Large intestine (tissue), 12 donors: ENCODE results near the gene COX8C. TPM values are rescaled to one million over a fixed set of nuclear protein-coding genes. Genes with fewer than 3 reads are reported as not detected.
A peak's percentile ranks its signal among the peaks of the same experiment; 100 is the strongest.

Experiments
- DNase-seq, 2 donors: peaks; one replicate each; pipeline versions ENCODE4 v3.0.0 to v3.0.0-alpha.2; 2013
- H3K27ac ChIP-seq: one replicate; pipeline ENCODE4 v1.5.1; 2013; ENCODE audit warnings: low read length
- H3K27me3 ChIP-seq: 2 replicates; pipeline ENCODE4 v1.6.1; 2013; ENCODE audit warnings: low read length; ENCODE audit not compliant: control insufficient read depth, insufficient read depth
- H3K36me3 ChIP-seq: 2 replicates; pipeline ENCODE4 v1.6.1; 2013; ENCODE audit warnings: low read length; ENCODE audit not compliant: control insufficient read depth, insufficient read depth
- H3K4me1 ChIP-seq: one replicate; pipeline ENCODE4 v1.6.1; 2013; ENCODE audit warnings: low read length; ENCODE audit not compliant: control insufficient read depth, insufficient read depth
- H3K4me3 ChIP-seq: one replicate; pipeline ENCODE4 v1.5.1; 2013; ENCODE audit warnings: low read length
- H3K9me3 ChIP-seq: one replicate; pipeline ENCODE4 v1.6.1; 2013; ENCODE audit warnings: mild to moderate bottlenecking, low read depth, low read length, moderate library complexity; ENCODE audit not compliant: control insufficient read depth
- WGBS: methylation state at CpG from one replicate; pipeline ENCODE4 v1.1.5; 2013; ENCODE audit warnings: low lambda C conversion rate; ENCODE audit not compliant: insufficient coverage; 5-methylcytosine and 5-hydroxymethylcytosine counted together
- long read RNA-seq, 11 donors: transcript quantifications; one replicate each; lab custom pipeline, GENCODE V29; 2026
- polyA plus RNA-seq: library from polyadenylated mRNA; unstranded; fragments of 120-200 nt; gene quantifications from one replicate; pipeline ENCODE4 v1.2.1, GENCODE V29; 2013

The COX8C gene, protein sequence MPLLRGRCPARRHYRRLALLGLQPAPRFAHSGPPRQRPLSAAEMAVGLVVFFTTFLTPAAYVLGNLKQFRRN
- 0.27 TPM for polyA plus RNA-seq
- long read RNA-seq, donor 1: 0 reads
- long read RNA-seq, donor 2: 0 reads
- long read RNA-seq, donor 3: 0 reads
- long read RNA-seq, donor 4: 0 reads
- long read RNA-seq, donor 5: 0 reads
- long read RNA-seq, donor 6: 0 reads
- long read RNA-seq, donor 7: 0 reads
- long read RNA-seq, donor 8: 0 reads
- long read RNA-seq, donor 9: 0 reads
- long read RNA-seq, donor 10: 0 reads
- long read RNA-seq, donor 11: 0 reads

DNA sequence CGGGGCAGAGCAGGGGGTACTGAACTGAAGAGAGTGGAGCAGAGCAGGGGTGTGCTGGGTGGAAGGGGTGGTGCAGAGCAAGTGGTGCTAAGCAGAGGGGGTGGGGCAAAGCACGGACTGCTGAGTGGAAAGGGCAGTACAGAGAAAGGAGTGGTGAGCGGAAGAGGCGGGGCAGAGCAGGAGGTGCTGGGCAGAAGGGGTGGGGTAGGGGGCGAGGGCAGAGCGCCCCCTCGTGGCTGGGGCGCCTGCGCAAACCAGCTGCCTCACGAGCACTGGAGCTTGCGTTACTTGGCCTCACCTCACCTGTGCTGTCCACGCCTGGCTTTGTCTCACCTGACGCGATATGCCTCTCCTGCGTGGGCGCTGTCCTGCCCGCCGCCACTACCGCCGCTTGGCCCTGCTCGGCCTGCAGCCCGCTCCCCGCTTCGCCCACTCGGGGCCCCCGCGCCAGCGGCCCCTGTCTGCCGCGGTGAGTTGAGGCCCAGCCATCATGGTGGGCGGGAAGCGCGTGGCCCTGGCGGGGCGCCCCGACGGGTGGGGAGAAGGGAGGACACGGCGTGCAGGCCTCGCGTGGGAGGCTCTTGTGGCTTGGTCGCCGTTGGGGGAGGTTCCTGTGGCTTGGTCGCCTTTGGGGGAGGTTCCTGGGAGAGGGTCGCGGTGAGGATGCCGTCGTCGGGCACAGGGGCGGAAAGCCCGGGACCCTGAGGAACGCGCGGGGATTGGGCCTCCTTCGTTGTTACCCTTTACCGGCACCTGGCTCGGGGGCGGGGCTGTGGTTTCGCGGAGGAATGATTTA, at the start of gene COX8C:
TSS of gene COX8C (plus strand) at position 257 of the 796 bp plus-strand sequence. CDS start at position 344, 87 bp downstream.
- DNase-seq: no peak
- H3K9me3 ChIP-seq: peaks cover 9% of the 10 kb centered on the region
- no peaks in the 10 kb centered on the region for H3K36me3 ChIP-seq
- no peak within 1 kb of the TSS for H3K4me3 ChIP-seq
- WGBS: no CpG with 5 or more reads among the region's 60 CpGs
- H3K27ac ChIP-seq: no peak within 1 kb of the TSS
- no peaks in the 10 kb centered on the region for H3K27me3 ChIP-seq
- H3K4me1 ChIP-seq: no peaks in the 10 kb centered on the region

DNA sequence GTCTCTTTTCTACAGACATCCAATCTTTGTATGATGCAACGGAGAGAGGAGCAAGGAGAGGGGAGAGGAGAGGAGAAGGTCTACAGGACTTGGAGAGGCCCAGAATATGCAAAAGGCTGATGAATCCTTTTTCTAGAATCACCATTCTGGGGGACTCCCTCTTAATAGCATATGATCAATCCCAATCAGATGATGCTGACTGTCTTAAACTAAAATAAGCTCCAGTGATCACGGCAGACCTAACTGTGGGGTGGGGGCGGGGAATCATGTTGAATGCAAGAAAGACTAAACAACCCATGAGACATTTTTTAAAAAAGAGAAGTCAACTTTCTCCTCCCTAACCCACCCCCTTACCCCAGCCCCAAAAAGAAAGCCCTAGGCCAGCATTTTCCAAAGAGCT, 47.6 kb upstream of the COX8C start:
- no peak for DNase-seq
- Histone ChIP-seq H3K27ac (peak overlapping the region; percentile 92), H3K4me1 (peaks cover 36% of the 10 kb centered on the region), H3K9me3 (no peaks in the 10 kb centered on the region), H3K27me3 (no peaks in the 10 kb centered on the region), H3K4me3 (no peak overlapping the region), H3K36me3 (peaks cover 7% of the 10 kb centered on the region)
- WGBS: 67% methylated on average over 1 of the region's 3 CpGs

DNA sequence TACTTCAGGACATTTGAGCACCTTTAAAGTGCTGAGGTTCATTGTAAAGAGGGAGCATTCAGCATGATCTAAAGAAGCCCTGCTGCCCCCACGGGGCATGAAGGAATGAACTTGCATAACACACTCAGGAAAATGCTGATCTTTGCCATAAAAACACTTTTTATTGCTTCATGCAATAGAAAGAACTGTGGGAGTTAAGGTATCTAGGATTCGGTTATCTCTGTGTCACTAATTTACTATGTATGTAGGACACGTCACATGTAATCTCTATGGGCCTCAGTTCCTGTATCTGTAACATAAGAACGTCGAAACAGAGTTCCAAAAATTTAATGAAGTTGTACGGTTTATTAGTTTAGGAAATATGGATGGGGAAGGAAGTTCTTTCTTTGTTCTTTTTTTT, 47.1 kb upstream of the COX8C start:
- 17% methylated on average over 1 of the region's 6 CpGs for WGBS
- H3K27me3 ChIP-seq: no peaks in the 10 kb centered on the region
- DNase-seq: peak; percentile 81 to 91
- H3K36me3 ChIP-seq: peaks cover 5% of the 10 kb centered on the region
- no peak overlapping the region for H3K4me3 ChIP-seq
- peaks cover 40% of the 10 kb centered on the region for H3K4me1 ChIP-seq
- no peaks in the 10 kb centered on the region for H3K9me3 ChIP-seq
- H3K27ac ChIP-seq: peak overlapping the region; percentile 92

DNA sequence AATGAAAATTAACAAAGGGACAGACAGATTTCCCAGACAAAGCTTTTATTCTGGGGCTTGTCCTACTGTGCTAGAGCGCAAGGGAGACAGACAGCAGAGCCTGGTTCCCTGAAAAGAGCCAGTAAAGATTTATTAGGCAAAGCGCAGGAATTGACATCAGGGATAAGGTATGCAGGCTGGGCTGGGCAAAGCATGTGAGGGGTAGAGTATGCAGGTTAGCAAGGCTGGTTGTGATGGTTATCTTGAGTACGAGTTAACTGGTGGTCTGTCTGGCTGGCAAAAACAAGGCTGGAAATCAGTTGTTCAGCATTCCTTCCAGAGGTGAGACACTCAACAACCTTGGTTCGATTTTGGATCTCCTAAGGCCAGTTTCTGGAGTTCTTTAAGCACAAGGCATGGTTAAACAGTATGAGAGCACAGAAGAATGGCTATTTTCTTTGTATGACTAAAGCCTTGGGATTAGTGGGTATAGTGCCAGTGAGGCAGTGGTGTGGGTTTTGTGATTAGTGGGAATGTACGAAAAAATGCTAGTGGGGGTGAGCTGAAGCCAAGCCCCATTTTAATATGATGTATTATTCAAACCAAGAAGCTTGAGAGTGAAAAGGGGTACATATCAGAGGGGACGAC, 45.0 kb upstream of the COX8C start:
- Histone ChIP-seq H3K27ac (peak overlapping the region; percentile 92), H3K36me3 (no peaks in the 10 kb centered on the region), H3K4me1 (peaks cover 42% of the 10 kb centered on the region)

DNA sequence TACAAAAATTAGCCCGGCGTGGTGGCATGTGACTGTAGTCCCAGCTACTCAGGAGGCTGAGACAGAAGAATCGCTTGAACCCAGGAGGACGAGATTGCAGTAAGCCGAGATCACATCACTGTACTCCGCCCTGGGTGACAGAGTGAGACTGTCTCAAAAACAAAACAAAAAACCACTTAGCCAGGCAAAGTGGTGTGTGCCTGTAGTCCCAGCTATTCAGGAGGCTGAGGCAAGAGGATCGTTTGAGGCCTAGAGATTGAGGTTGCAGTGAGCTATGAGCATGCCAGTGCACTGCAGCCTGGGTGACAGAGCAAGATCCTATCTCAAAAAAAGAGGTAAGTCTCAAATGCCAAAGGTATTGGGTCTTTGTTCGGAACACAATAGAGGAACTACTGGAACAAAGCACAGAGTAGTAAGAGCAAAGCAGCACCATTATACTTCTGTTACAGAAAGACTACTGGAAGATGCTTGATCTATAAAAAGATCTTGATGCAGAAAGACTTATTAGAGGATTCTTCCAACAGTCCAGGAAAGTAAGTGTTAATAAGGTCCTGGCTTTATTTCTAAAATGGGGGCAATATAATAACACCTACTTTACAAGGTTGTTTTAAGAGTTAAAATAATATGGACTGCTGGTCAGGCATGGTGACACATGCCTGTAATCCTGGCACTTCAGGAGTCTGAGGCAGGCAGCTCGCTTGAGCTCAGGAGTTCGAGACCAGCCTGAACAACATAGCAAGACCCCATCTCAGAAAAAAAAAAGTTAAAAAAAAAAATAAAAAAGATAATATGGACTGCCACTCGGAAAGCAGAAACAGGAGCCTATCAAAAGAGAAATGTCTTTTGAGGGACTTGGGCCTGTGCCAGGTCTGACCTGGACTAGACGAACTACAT, 44.0 kb upstream of the COX8C start:
- no peaks in the 10 kb centered on the region for H3K36me3 ChIP-seq
- peaks cover 41% of the 10 kb centered on the region for H3K4me1 ChIP-seq
- H3K4me3 ChIP-seq: no peak overlapping the region
- no peaks in the 10 kb centered on the region for H3K27me3 ChIP-seq
- H3K9me3 ChIP-seq: no peaks in the 10 kb centered on the region
- H3K27ac ChIP-seq: peak overlapping the region; percentile 92
- no peak for DNase-seq
- WGBS: 71% methylated on average over 1 of the region's 12 CpGs

More for the DNA sequence above, 45.0 kb upstream of the COX8C start:
- Histone ChIP-seq H3K4me3 (no peak overlapping the region), H3K27me3 (no peaks in the 10 kb centered on the region), H3K9me3 (no peaks in the 10 kb centered on the region)
- no CpG with 5 or more reads among the region's 6 CpGs for WGBS
- DNase-seq: peak; percentile 49 to 69

DNA sequence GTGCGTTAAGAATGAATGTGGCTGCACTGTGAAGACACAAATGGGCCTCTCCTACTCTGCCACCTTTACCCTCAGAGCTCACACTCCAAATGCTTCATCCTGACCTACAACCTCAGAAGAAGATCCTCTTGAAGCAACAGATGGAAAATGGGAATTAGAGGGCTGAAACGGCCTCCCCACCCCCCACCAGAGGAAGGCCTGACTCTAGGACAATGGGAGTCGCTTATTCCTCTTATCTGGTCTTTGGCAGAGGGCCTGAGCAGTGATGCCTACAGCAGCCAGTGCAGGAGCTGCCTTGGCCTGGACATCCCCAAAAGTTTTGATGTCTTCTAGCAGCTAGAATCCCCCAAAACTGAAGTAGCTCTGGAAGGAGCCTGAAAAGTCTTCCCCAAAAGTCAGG, 43.3 kb upstream of the COX8C start:
- Histone ChIP-seq H3K4me1 (peaks cover 40% of the 10 kb centered on the region), H3K9me3 (no peaks in the 10 kb centered on the region), H3K27ac (peak overlapping the region; percentile 92), H3K27me3 (no peaks in the 10 kb centered on the region), H3K4me3 (no peak overlapping the region), H3K36me3 (no peaks in the 10 kb centered on the region)
- no peak for DNase-seq
- no CpG with 5 or more reads among the region's 3 CpGs for WGBS

DNA sequence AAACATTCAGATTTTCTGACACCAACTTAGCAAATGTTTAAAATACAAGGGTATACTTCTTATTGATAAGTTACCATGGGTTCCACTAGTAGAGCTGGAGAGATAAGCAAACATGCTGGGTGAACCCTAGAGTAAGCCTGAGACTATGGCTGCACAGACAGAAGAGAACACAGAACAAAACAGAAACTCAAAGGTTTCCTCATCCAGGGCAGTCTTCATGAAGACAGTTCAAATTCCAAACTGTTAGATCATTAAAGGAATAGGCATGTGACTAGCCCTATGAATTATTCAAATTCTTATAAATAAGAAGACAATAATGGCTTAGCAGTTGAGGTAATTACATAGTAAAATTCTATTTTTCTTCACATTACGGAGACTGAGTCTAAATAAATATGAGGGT, 42.2 kb upstream of the COX8C start:
- Histone ChIP-seq H3K36me3 (no peaks in the 10 kb centered on the region), H3K4me3 (no peak overlapping the region), H3K27me3 (no peaks in the 10 kb centered on the region), H3K9me3 (no peaks in the 10 kb centered on the region), H3K4me1 (peaks cover 36% of the 10 kb centered on the region), H3K27ac (peak overlapping the region; percentile 92)
- no CpG with 5 or more reads among the region's 1 CpG for WGBS
- DNase-seq: peak; percentile 60 to 76

DNA sequence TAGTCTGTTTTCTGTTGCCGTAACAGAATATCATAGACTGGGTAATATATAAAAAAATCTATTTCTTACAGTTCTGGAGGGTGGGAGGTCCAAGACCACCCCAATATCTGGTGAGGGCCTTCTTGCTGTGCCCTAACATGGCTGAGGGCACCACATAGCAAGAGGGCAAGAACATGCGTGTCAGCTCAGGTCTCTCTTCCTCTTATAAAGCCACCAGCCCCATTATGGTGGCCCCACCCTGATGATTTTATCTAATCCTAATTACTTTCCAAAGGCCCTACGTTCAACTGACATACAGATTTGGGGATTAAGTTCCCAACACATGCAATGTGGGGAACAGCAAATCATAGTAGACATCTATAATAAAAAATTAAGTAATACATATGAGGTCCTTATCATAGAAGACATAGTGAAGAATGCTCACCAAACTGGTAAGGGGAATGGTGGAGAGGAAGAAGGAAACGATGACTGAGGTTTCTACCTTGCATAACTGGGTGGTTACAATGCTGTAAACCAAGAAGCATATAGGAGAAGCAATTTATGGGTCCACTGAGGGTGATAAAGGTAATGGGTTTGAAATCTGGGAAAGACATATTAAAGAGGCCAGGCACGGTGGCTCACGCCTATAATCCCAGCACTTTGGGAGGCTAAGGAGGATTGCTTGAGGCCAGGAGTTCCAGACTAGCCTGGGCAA, 41.1 kb upstream of the COX8C start:
- Histone ChIP-seq H3K9me3 (no peaks in the 10 kb centered on the region), H3K4me3 (no peak overlapping the region), H3K27me3 (no peaks in the 10 kb centered on the region), H3K27ac (peak overlapping the region; percentile 92), H3K36me3 (no peaks in the 10 kb centered on the region), H3K4me1 (peaks cover 36% of the 10 kb centered on the region)
- WGBS: no CpG with 5 or more reads among the region's 6 CpGs
- peak in 1 of 2 donors; percentile 42 for DNase-seq

DNA sequence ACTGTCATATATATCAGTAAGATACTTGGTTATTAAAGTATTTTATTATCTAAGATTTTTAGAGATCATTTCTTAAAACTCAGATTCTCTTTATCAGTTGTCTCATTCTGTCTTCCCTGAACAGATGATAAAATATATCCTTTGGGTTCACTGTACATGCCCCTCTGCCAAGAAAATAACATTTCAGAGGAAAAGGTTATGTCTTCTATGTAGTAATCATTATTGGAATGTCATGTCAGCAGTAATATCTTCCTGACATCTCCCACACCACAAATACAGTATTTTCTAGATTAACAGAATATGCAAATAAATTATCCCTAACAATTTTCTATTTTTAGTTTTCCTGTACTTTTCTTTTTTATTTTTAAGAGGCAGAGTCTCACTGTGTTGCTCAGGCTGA, 40.2 kb upstream of the COX8C start:
- Histone ChIP-seq H3K27me3 (no peaks in the 10 kb centered on the region), H3K4me1 (peaks cover 39% of the 10 kb centered on the region), H3K4me3 (no peak overlapping the region), H3K27ac (peak overlapping the region; percentile 6), H3K9me3 (no peaks in the 10 kb centered on the region), H3K36me3 (no peaks in the 10 kb centered on the region)
- DNase-seq: no peak
